ENCODE results near the gene CRB1. TPM values are rescaled to one million over a fixed set of nuclear protein-coding genes. Genes with fewer than 3 reads are reported as not detected.

CRB1 gene
- total and polyA plus RNA-seq, 2 experiments from 2014 or later: 0.27 to 0.56 TPM

DNA sequence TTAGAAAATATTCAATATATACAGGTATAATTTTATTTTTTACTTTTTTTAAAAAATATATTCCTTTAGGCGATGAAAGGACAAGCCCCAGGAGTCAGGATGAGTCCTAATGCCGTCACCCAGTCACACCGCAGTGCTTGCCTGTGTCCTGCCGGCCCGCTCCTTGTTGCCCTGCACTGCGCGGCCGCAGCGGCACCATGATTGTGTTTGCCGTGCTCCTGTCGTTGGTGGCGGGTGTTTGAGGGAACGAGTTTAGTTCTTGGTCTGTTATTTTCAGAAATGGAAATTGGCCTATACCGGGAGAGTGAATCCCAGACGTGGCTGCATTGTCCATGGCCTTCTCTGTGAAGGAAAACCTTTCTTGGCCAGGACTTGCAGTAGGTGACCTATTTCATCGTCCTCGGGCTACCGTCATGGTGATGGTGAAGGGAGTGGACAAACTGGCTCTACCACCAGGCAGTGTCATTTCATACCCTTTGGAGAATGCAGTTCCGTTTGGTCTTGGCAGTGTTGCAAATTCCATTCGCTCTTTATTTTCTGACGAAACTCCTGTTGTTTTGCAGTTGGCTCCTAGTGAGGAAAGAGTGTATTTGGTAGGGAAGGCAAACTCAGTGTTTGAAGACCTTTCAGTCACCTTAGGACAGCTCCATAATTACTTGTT lies 45.9 kb upstream of the CRB1 start (continued):
- TF ChIP-seq, protein P1, sequence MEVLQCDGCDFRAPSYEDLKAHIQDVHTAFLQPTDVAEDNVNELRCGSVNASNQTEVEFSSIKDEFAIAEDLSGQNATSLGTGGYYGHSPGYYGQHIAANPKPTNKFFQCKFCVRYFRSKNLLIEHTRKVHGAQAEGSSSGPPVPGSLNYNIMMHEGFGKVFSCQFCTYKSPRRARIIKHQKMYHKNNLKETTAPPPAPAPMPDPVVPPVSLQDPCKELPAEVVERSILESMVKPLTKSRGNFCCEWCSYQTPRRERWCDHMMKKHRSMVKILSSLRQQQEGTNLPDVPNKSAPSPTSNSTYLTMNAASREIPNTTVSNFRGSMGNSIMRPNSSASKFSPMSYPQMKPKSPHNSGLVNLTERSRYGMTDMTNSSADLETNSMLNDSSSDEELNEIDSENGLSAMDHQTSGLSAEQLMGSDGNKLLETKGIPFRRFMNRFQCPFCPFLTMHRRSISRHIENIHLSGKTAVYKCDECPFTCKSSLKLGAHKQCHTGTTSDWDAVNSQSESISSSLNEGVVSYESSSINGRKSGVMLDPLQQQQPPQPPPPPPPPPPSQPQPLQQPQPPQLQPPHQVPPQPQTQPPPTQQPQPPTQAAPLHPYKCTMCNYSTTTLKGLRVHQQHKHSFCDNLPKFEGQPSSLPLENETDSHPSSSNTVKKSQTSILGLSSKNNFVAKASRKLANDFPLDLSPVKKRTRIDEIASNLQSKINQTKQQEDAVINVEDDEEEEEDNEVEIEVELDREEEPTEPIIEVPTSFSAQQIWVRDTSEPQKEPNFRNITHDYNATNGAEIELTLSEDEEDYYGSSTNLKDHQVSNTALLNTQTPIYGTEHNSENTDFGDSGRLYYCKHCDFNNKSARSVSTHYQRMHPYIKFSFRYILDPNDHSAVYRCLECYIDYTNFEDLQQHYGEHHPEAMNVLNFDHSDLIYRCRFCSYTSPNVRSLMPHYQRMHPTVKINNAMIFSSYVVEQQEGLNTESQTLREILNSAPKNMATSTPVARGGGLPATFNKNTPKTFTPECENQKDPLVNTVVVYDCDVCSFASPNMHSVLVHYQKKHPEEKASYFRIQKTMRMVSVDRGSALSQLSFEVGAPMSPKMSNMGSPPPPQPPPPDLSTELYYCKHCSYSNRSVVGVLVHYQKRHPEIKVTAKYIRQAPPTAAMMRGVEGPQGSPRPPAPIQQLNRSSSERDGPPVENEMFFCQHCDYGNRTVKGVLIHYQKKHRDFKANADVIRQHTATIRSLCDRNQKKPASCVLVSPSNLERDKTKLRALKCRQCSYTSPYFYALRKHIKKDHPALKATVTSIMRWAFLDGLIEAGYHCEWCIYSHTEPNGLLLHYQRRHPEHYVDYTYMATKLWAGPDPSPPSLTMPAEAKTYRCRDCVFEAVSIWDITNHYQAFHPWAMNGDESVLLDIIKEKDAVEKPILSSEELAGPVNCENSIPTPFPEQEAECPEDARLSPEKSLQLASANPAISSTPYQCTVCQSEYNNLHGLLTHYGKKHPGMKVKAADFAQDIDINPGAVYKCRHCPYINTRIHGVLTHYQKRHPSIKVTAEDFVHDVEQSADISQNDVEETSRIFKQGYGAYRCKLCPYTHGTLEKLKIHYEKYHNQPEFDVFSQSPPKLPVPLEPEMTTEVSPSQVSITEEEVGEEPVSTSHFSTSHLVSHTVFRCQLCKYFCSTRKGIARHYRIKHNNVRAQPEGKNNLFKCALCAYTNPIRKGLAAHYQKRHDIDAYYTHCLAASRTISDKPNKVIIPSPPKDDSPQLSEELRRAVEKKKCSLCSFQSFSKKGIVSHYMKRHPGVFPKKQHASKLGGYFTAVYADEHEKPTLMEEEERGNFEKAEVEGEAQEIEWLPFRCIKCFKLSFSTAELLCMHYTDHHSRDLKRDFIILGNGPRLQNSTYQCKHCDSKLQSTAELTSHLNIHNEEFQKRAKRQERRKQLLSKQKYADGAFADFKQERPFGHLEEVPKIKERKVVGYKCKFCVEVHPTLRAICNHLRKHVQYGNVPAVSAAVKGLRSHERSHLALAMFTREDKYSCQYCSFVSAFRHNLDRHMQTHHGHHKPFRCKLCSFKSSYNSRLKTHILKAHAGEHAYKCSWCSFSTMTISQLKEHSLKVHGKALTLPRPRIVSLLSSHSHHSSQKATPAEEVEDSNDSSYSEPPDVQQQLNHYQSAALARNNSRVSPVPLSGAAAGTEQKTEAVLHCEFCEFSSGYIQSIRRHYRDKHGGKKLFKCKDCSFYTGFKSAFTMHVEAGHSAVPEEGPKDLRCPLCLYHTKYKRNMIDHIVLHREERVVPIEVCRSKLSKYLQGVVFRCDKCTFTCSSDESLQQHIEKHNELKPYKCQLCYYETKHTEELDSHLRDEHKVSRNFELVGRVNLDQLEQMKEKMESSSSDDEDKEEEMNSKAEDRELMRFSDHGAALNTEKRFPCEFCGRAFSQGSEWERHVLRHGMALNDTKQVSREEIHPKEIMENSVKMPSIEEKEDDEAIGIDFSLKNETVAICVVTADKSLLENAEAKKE (CRISPR knock-in tag; IDR thresholded peaks at IDR 0.05): no peak
- TF ChIP-seq ZNF114 (CRISPR knock-in tag; IDR thresholded peaks at IDR 0.05): no peak

DNA sequence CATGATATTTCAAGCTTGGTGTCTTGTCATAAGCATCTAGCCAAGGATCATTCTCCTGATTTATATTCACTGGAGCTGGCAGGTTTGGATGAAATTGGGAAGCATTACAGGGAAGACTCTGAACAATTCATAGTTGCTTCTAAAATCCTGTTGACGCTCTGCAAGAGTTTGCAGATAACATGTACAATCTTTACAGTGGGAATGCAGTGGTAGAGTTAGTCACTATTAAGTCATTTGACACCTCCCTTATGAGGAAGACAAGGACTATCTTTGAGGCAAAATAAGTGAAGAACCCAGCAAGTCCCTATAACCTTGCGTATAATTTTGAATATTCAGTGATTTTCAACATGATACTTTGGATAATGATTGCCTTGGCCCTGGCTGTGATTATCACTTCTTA lies 45.3 kb upstream of the CRB1 start:
- TF ChIP-seq CREB1 (CRISPR knock-in tag; IDR thresholded peaks at IDR 0.05; ENCODE audit: low read depth): no peak
- no peak for TF ChIP-seq POLR2AphosphoS5 (IDR thresholded peaks at IDR 0.05; ENCODE audit: low read depth)
- no peak for TF ChIP-seq EZH2phosphoT487 (IDR thresholded peaks at IDR 0.05; ENCODE audit: unreplicated experiment)
- TF ChIP-seq, protein P1 (CRISPR knock-in tag; IDR thresholded peaks at IDR 0.05): no peak
- no peak for TF ChIP-seq JUNB (IDR thresholded peaks at IDR 0.05; ENCODE audit: unreplicated experiment)
- TF ChIP-seq ZNF331 (CRISPR knock-in tag; IDR thresholded peaks at IDR 0.05; ENCODE audit: low read depth): no peak
- TF ChIP-seq NANOG (IDR thresholded peaks at IDR 0.05; ENCODE audit: borderline replicate concordance): no peak
- Mint-ChIP-seq H3K27me3 (ENCODE audit: insufficient read depth, low read depth, poor library complexity) (peaks cover 2% of the 10 kb centered on the region), H3K27ac (0 out of 2 replicates have a peak overlapping the region, but pooled peaks have one; percentile 86), H3K36me3 (ENCODE audit: low read depth) (no peaks in the 10 kb centered on the region), H3K4me1 (peaks cover 18% of the 10 kb centered on the region), H3K4me3 (no peak overlapping the region), H3K9me3 (no peaks in the 10 kb centered on the region)
- Histone ChIP-seq H3K4me2 (no peak overlapping the region), H3K4me1 (ENCODE audit: insufficient read depth) (no peaks in the 10 kb centered on the region), H3K79me2 (replicated peaks; ENCODE audit: insufficient read depth) (no peaks in the 10 kb centered on the region), H3K36me3 (ENCODE audit: insufficient read depth) (no peaks in the 10 kb centered on the region), H3K4me3 (no peak overlapping the region), H3K9me2 (ENCODE audit: insufficient read depth) (0 out of 2 replicates have a peak, but pooled peaks cover 4% of the 10 kb centered on the region), H3F3A (replicated peaks; ENCODE audit: low read depth) (no peaks in the 10 kb centered on the region), H4K20me1 (replicated peaks; ENCODE audit: insufficient read depth) (no peaks in the 10 kb centered on the region), H2AFZ (peak overlapping the region; percentile 89; the same call in 1 of the 2 replicates), H3K27me3 (ENCODE audit: insufficient read depth) (no peaks in the 10 kb centered on the region), H3K27ac (ENCODE audit: low read depth) (no peak overlapping the region)
- ATAC-seq: no peak
- DNase-seq (ENCODE audit: low spot score): no peak
